ENCODE results near the gene RGS7.
"Not testable (repeated sequence)": the region's sequence is repeated elsewhere in the genome, so short reads cannot be mapped to it uniquely, and the experiment has no call there.

The RGS7 gene

DNA sequence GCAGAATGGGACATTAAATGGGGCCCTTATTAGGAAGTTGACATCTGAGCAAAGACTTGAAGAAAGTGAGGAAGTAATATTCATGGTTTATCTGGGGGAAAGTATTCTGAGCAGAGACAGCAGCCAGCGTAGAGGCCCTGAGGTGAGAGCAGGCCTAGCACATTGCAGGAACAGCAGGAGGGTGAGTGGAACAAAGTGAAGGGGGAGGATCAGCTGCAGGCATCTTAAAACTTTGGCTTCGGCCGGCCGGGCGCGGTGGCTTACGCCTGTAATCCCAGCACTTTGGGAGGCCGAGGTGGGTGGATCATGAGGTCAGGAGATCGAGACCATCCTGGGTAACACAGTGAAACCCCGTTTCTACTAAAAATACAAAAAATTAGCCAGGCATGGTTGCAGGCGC lies 55.0 kb downstream of the RGS7 start:
- not testable (repeated sequence) for H3K9me3 ChIP-seq (replicated peaks; ENCODE audit: low read length); H3K4me2 ChIP-seq (ENCODE audit: low read length); H3K36me3 ChIP-seq (ENCODE audit: insufficient read depth, low read length); H3K4me1 ChIP-seq (ENCODE audit: control insufficient read depth, insufficient read depth, low read length); H3K27me3 ChIP-seq (ENCODE audit: control insufficient read depth, insufficient read depth, low read length); H3K9ac ChIP-seq (ENCODE audit: low read depth, low read length); H3K4me3 ChIP-seq (ENCODE audit: low read length)

DNA sequence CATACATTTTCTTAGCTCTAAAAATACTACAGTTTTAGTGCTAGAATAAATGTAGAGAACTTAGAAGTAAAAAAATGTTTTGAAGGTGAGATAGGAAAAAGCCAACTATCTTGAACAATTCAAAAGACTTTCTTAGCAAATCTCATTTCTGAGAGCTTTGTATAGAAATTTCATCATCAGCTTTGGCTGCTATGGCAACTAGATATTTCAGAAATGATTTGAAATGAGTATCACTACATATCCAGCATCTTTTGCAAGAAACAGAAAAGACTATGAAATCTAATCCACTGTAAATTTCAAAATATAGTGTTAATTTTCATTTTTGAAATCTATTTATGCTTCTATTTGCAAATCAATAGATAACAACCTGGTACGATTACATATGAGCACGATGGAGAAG lies 57.7 kb downstream of the RGS7 start:
- Histone ChIP-seq H3K9ac (ENCODE audit: low read depth, low read length) (no peak overlapping the region), H3K4me1 (ENCODE audit: control insufficient read depth, insufficient read depth, low read length) (no peaks in the 10 kb centered on the region), H3K9me3 (replicated peaks; ENCODE audit: low read length) (peaks cover 4% of the 10 kb centered on the region), H3K27me3 (ENCODE audit: control insufficient read depth, insufficient read depth, low read length) (no peaks in the 10 kb centered on the region), H3K36me3 (ENCODE audit: insufficient read depth, low read length) (no peaks in the 10 kb centered on the region), H3K4me2 (ENCODE audit: low read length) (no peak overlapping the region), H3K4me3 (ENCODE audit: low read length) (no peak overlapping the region)

DNA sequence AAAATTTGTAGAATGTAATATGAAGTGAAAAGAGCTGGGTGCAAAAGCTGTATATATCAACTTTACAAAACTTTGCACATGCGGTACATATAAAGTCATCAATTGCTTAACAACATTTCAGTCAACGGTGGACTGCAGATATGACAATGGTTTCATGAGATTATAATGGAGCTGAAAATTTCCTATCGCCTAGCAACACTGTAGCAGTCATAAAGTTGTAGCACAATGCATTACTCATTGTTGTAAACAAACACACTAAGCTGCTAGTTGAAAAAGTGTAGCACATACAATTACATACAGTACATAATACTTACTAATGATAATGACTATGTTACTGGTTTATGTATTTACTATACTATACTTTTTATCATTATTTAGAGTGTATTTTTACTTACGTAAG lies 64.0 kb downstream of the RGS7 start:
- H3K4me1 ChIP-seq (ENCODE audit: control insufficient read depth, insufficient read depth, low read length): no peaks in the 10 kb centered on the region
- H3K9me3 ChIP-seq (replicated peaks; ENCODE audit: low read length): no peaks in the 10 kb centered on the region
- no peak overlapping the region for H3K9ac ChIP-seq (ENCODE audit: low read depth, low read length)
- no peaks in the 10 kb centered on the region for H3K27me3 ChIP-seq (ENCODE audit: control insufficient read depth, insufficient read depth, low read length)
- H3K4me2 ChIP-seq (ENCODE audit: low read length): no peak overlapping the region
- no peaks in the 10 kb centered on the region for H3K36me3 ChIP-seq (ENCODE audit: insufficient read depth, low read length)
- H3K4me3 ChIP-seq (ENCODE audit: low read length): no peak overlapping the region

DNA sequence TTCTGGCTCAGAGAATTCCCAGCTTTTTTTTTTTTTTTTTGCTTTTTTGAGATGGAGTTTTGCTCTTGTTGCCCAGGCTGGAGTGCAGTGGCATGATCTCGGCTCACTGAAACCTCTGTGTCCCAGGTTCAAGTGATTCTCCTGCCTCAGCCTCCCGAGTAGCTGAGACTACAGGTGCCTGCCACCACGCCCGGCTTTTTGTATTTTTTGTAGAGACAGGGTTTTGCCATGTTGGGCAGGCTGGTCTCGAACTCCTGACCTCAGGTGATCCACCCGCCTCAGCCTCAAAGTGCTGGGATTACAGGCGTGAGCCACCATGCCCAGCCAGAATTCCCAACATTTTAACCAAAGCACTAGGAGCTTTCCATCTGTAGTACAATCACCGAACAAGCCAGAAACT lies 65.5 kb downstream of the RGS7 start:
- not testable (repeated sequence) for H3K9me3 ChIP-seq (replicated peaks; ENCODE audit: low read length); H3K4me2 ChIP-seq (ENCODE audit: low read length); H3K27me3 ChIP-seq (ENCODE audit: control insufficient read depth, insufficient read depth, low read length); H3K9ac ChIP-seq (ENCODE audit: low read depth, low read length); H3K4me1 ChIP-seq (ENCODE audit: control insufficient read depth, insufficient read depth, low read length); H3K36me3 ChIP-seq (ENCODE audit: insufficient read depth, low read length); H3K4me3 ChIP-seq (ENCODE audit: low read length)

DNA sequence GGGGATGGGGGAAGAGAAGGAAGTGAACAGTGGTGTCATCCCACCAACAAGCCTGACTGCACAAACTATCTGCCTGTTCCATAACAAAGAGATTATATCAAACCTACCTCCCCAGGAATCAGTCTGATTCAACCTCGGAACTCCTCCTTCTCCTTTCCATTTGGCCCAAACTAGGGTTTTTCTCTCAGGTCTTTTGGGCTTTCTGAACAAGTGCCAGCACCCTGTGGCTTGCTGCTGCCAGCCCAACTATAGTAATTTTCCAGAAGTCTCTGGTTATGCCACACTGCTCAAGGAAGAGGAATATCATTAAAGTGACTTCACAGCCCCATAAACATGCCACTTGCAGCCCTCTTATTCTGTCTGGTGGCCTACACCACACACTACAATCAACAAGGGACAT lies 70.5 kb downstream of the RGS7 start:
- H3K4me2 ChIP-seq (ENCODE audit: low read length): no peak overlapping the region
- H3K4me1 ChIP-seq (ENCODE audit: control insufficient read depth, insufficient read depth, low read length): no peaks in the 10 kb centered on the region
- H3K4me3 ChIP-seq (ENCODE audit: low read length): no peak overlapping the region
- no peaks in the 10 kb centered on the region for H3K36me3 ChIP-seq (ENCODE audit: insufficient read depth, low read length)
- no peaks in the 10 kb centered on the region for H3K9me3 ChIP-seq (replicated peaks; ENCODE audit: low read length)
- H3K27me3 ChIP-seq (ENCODE audit: control insufficient read depth, insufficient read depth, low read length): no peaks in the 10 kb centered on the region
- no peak overlapping the region for H3K9ac ChIP-seq (ENCODE audit: low read depth, low read length)

DNA sequence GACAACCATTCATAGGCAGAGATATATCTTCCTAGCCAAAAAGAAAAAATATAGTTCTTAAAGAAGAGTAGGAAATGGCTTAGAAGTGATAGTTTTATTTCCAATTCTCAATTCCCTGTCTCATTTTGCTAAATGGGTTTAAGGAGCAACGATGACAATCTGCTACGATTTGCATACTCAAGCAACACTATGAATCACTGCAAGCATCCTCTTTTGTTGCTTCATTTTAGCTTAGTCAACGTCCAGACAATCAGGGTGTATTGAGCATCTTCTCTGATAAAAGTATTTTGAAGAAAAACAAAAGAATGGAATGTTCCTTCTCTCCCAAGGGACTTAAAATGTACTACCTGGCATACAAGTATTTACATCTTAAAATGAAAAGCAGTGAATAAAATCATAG lies 80.6 kb downstream of the RGS7 start:
- Histone ChIP-seq H3K4me2 (ENCODE audit: low read length) (no peak overlapping the region), H3K27me3 (ENCODE audit: control insufficient read depth, insufficient read depth, low read length) (no peaks in the 10 kb centered on the region), H3K9me3 (replicated peaks; ENCODE audit: low read length) (no peaks in the 10 kb centered on the region), H3K36me3 (ENCODE audit: insufficient read depth, low read length) (no peaks in the 10 kb centered on the region), H3K4me1 (ENCODE audit: control insufficient read depth, insufficient read depth, low read length) (peaks cover 12% of the 10 kb centered on the region), H3K9ac (ENCODE audit: low read depth, low read length) (no peak overlapping the region), H3K4me3 (ENCODE audit: low read length) (no peak overlapping the region)

DNA sequence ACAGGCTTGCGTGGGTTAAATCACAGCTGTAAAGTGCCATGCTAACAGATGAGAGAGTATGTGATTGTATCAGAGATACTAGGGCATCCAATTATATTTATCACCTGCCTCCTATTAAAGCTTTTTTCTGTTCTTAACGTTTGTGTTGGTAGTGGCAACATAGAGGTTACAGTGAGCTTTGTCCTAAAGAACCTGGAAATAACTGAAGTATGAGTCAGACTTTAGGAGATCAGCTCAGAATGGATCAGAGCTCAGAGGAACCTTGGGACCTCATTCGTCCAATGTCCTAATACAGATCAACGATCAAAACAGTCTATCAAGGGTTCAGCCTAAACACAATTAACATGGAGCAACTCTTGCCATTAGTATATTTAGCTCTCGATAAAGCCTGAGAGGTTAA lies 81.0 kb downstream of the RGS7 start:
- H3K4me2 ChIP-seq (ENCODE audit: low read length): no peak overlapping the region
- H3K36me3 ChIP-seq (ENCODE audit: insufficient read depth, low read length): no peaks in the 10 kb centered on the region
- H3K4me1 ChIP-seq (ENCODE audit: control insufficient read depth, insufficient read depth, low read length): peaks cover 12% of the 10 kb centered on the region
- no peak overlapping the region for H3K4me3 ChIP-seq (ENCODE audit: low read length)
- H3K9me3 ChIP-seq (replicated peaks; ENCODE audit: low read length): no peaks in the 10 kb centered on the region
- H3K27me3 ChIP-seq (ENCODE audit: control insufficient read depth, insufficient read depth, low read length): no peaks in the 10 kb centered on the region
- no peak overlapping the region for H3K9ac ChIP-seq (ENCODE audit: low read depth, low read length)

DNA sequence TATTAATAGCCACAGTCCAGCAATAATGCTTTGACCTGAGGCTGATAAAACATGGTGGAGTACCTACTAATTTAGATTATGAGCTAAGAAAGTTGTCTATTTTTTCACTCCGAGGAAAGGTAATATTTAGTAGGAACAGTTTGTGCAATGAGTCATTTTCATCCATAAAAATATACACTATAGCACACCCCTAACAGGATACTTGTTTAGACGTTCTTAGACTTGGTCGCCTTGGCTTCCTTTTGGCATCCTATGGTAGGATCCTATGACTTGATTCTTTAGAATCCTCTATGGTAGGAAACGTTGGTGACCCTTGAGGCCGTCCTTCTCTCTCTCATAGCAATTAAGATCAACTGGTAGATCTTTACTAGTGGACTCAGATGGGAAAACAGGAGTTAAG lies 81.8 kb downstream of the RGS7 start:
- H3K4me3 ChIP-seq (ENCODE audit: low read length): no peak overlapping the region
- H3K9me3 ChIP-seq (replicated peaks; ENCODE audit: low read length): no peaks in the 10 kb centered on the region
- H3K4me2 ChIP-seq (ENCODE audit: low read length): no peak overlapping the region
- no peaks in the 10 kb centered on the region for H3K27me3 ChIP-seq (ENCODE audit: control insufficient read depth, insufficient read depth, low read length)
- no peaks in the 10 kb centered on the region for H3K36me3 ChIP-seq (ENCODE audit: insufficient read depth, low read length)
- no peak overlapping the region for H3K9ac ChIP-seq (ENCODE audit: low read depth, low read length)
- peaks cover 12% of the 10 kb centered on the region for H3K4me1 ChIP-seq (ENCODE audit: control insufficient read depth, insufficient read depth, low read length)

DNA sequence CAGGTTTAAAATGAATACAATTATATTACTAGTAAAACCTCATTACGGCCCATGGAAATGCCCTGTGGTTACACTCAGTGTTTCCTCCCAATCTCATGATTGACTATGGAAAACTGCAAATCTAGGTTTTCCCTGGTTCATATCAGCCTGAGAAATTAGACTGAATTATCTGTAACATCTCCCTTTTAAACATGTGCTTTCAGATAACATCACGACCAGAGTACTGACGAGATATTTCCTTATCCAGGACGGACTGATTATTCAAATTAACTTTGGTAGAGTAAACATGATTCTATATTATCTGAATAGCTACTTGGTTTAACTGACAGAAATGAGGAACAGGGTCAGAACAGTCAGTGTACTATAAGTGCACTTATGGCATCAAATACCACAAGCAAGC lies 82.3 kb downstream of the RGS7 start:
- Histone ChIP-seq H3K4me3 (ENCODE audit: low read length) (no peak overlapping the region), H3K4me2 (ENCODE audit: low read length) (no peak overlapping the region), H3K27me3 (ENCODE audit: control insufficient read depth, insufficient read depth, low read length) (no peaks in the 10 kb centered on the region), H3K9ac (ENCODE audit: low read depth, low read length) (no peak overlapping the region), H3K4me1 (ENCODE audit: control insufficient read depth, insufficient read depth, low read length) (peaks cover 12% of the 10 kb centered on the region), H3K36me3 (ENCODE audit: insufficient read depth, low read length) (no peaks in the 10 kb centered on the region), H3K9me3 (replicated peaks; ENCODE audit: low read length) (no peaks in the 10 kb centered on the region)

DNA sequence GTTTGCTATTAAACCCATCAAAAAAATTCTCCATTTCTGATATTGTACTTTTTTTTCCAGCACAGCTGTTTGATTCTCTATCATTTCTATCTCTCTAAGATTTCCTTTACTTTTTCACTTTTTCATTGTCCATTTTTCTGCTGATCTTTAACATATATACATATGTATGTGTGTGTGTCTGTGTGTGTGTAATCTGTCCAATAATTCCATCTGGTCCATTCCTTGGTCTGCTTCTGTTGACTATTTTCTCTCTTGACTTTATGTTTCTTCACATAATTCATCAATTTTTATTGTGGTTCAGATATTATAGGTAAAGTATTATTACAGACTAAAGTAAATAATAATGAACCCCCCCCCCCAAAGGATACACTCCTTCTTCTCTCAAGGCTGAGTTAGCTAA lies 84.2 kb downstream of the RGS7 start:
- no peaks in the 10 kb centered on the region for H3K27me3 ChIP-seq (ENCODE audit: control insufficient read depth, insufficient read depth, low read length)

DNA sequence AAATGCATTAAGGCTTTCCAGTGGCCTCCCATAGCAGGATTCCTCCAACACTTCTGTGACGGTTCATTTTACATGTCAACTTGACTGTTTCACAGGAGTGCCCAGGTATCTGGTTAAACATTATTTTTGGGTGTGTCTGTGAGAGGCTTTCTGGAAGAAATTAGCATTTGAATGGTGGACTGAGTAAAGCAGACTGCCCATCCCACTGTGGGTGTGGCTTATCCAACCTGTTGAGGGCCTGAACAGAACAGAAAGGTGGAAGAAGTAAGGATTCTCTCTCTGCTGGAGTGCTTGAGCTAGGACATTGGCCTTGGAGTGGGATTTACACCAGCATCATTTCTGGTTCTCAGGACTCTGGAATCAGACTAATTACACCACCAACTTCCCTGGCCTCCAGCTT lies 85.6 kb downstream of the RGS7 start:
- no peak overlapping the region for H3K9ac ChIP-seq (ENCODE audit: low read depth, low read length)
- no peak overlapping the region for H3K4me2 ChIP-seq (ENCODE audit: low read length)
- H3K4me3 ChIP-seq (ENCODE audit: low read length): no peak overlapping the region
- H3K36me3 ChIP-seq (ENCODE audit: insufficient read depth, low read length): no peaks in the 10 kb centered on the region
- no peaks in the 10 kb centered on the region for H3K9me3 ChIP-seq (replicated peaks; ENCODE audit: low read length)
- H3K27me3 ChIP-seq (ENCODE audit: control insufficient read depth, insufficient read depth, low read length): no peaks in the 10 kb centered on the region
- peaks cover 10% of the 10 kb centered on the region for H3K4me1 ChIP-seq (ENCODE audit: control insufficient read depth, insufficient read depth, low read length)

More for the DNA sequence above, 84.2 kb downstream of the RGS7 start:
- Histone ChIP-seq H3K4me2 (ENCODE audit: low read length) (no peak overlapping the region), H3K36me3 (ENCODE audit: insufficient read depth, low read length) (no peaks in the 10 kb centered on the region), H3K9me3 (replicated peaks; ENCODE audit: low read length) (no peaks in the 10 kb centered on the region), H3K4me1 (ENCODE audit: control insufficient read depth, insufficient read depth, low read length) (peaks cover 12% of the 10 kb centered on the region), H3K4me3 (ENCODE audit: low read length) (no peak overlapping the region), H3K9ac (ENCODE audit: low read depth, low read length) (no peak overlapping the region)

DNA sequence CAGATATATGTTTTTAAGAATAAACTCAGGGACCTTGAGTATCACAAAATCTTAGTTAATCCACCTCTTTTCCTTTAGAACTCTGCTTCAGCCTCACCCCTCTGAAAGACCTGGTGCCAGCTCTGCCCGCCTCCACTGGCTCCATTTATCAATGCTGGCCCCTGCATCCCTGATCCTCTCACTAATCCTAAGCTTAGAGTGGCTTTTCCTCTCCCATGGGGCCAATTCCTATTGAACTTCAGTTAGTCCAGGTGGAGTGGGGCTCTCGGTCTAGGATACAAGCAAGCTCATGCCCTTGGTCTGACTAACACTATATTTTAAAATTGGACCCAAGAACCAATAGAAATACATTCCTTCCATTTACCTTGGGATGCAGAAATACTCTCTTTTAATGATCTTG lies 87.0 kb downstream of the RGS7 start:
- H3K9ac ChIP-seq (ENCODE audit: low read depth, low read length): no peak overlapping the region
- no peaks in the 10 kb centered on the region for H3K27me3 ChIP-seq (ENCODE audit: control insufficient read depth, insufficient read depth, low read length)
- H3K4me2 ChIP-seq (ENCODE audit: low read length): no peak overlapping the region
- H3K9me3 ChIP-seq (replicated peaks; ENCODE audit: low read length): no peaks in the 10 kb centered on the region
- no peaks in the 10 kb centered on the region for H3K36me3 ChIP-seq (ENCODE audit: insufficient read depth, low read length)
- peaks cover 13% of the 10 kb centered on the region for H3K4me1 ChIP-seq (ENCODE audit: control insufficient read depth, insufficient read depth, low read length)
- H3K4me3 ChIP-seq (ENCODE audit: low read length): no peak overlapping the region

DNA sequence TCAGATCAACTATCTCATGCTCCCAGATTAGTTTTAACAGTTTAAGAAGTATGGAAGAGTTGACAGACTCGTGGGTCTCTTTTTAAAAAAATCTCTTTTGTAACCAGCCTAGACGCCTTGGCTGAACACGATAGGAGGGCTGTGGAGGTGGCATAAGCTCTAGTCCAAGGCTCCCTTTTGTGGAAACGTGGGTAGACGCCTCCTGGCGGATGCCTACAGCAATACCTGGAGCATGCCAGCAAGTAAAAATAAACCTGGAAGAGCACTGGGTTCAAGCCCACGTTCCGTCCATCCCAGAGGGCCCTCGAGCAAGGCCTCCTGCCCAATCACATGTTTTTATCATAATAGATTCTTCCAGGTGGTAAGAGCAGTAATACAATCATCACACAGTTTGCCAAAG lies 87.9 kb downstream of the RGS7 start:
- Histone ChIP-seq H3K4me2 (ENCODE audit: low read length) (no peak overlapping the region), H3K9ac (ENCODE audit: low read depth, low read length) (no peak overlapping the region), H3K27me3 (ENCODE audit: control insufficient read depth, insufficient read depth, low read length) (no peaks in the 10 kb centered on the region), H3K9me3 (replicated peaks; ENCODE audit: low read length) (no peaks in the 10 kb centered on the region), H3K4me3 (ENCODE audit: low read length) (no peak overlapping the region), H3K36me3 (ENCODE audit: insufficient read depth, low read length) (no peaks in the 10 kb centered on the region), H3K4me1 (ENCODE audit: control insufficient read depth, insufficient read depth, low read length) (peaks cover 15% of the 10 kb centered on the region)
